NCI-H1105 treated with DMSO at 0.1 percent for 48 hours (cell line): Measurements from ENCODE around the gene IL12RB2.

Experiments used
- DNase-seq: peaks from one replicate; lab custom pipeline; 2025; lab: John Stamatoyannopoulos, UW

IL12RB2 gene

DNA sequence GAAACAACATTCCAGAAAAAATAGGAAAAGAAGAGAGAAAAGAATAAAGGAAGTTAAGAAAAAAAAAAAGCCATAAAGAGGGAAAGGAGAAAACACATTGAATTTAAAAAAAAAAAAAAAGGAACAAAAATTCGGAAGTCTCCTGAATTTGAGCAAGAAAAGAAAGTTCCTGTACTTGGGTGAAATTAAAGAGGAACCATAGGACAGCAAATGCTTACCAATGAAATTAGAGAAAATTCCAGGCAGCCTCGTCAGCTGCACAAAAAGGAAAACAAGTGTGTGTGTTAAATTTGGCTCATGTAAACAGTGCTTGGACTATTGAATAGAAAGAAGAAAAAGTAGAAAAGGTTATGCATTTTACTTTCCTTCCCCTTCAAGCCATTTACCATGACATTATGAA lies 4.9 kb downstream of the IL12RB2 start:
- DNase-seq, result no peak

DNA sequence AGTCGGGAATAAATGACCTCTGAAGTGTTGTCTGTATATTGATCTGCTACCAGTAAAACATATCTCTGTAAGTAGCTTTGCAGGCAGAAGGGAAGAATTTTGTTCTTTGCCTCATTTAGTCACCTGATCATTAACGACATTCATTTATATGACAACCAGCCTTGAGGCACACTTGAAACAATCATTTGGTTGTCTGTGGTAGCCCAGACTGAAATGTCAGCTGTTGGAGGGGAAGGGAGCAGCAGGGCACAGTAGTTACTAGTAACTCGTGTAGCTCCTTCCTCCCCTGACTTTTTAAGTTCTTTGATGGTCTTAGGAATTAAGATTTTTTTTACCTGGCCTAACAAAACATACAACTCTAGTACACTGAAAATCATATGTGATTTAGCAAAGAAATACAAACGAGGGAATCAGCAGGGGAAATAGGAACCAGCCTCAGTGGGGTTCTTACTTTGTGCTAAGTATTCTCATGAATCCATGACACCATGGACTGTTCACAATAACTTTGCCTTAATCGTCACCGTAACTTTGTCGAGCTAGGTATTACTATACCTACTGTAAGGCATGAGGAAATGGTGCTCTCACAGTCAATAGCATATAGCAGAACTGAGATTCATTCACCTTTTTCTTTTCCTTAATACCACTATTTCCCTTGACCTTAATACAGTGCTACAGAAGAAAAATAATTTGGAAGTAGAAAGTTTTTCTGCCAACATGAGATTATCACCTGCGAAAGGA lies 6.4 kb downstream of the IL12RB2 start:
- DNase-seq, result no peak

DNA sequence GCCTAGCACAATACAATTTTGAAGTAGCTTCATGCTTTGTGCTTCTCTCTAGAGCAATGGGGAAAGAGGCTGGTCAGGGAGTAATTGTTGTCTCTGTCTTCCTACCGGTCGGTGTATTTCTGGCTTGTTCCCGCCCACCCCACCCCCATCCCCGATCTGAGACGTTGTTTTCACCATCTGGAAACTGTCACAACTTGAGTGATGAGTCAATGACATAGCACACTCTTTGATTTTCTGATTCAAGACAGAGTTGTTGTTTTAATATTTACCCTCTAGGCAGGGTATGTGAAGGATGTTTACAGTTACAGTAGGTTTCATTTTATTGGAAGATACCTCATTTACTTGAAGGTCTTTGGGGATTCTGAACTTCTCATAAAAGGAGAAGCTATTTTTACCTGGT lies 7.0 kb downstream of the IL12RB2 start:
- DNase-seq, result no peak

DNA sequence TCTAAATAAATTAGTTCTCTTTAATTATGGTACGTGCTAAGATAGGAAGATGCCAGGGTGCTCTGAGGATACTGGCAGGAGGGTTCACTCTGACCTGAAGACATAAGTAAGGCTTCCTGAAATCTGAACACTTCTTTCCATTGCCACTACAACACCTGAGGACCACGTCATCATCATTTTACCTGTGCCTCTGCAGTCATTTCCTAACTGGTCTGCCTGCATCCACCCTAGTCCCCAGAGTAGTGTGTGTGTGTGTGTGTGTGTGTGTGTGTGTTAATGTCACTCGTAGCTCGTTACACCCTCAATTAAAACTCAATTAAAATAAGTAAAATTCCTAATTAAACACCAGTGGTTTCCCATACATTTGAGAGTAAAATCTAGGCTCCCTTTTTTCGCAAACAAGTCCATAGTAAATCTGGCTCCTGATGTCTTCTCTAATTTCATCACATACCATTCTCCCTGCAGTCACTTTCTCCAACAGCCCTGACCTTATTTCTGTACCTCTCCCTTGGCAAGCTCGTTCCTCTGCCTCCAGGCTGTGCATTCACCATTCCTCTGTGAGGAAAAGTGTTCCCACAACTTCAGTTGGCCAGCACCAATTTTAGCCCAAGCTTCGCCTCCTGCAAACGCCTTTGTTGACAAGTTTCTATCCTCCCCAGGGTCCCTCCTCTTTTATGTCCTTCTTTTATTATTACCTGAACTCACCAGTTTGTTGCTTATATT lies 8.7 kb downstream of the IL12RB2 start:
- DNase-seq, result no peak

DNA sequence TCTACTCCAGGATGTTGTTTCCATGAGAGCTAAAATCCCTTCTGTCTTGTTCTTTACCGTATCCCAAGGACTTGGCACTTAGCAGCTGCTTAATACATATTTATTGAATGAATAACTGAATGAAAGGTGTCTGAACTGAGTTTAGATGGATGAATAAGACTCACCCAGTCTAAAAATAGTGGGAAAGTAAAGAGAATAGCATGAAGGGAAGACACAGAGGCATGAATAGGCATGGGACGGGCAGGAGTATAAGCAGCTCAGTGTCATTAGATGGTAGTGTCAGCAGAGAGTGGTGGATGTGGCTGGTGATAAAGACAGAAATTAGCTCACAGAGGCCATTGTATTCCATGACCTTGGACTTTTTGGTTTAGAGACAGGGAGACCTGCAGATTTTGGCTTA lies 9.2 kb downstream of the IL12RB2 start:
- DNase-seq, result no peak

DNA sequence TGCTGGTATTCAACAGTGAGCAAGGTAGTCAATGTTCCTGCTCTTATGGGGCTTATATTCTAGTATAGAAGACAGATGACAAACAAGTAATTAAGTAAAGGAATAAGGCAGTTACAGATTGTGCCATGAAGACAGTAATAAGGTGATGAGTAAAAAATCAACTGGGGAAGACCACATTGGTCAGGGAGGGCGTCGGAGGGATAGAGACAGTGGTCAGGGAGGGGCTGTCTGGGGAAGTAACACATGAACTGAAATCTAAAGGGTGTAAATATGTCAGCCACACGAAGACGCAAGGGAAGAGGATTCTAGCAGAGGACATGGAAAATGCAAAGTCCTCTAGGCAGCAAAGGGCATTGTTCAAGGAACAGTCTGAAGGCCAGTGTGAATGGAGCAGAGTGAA lies 10.1 kb downstream of the IL12RB2 start:
- DNase-seq, result no peak

DNA sequence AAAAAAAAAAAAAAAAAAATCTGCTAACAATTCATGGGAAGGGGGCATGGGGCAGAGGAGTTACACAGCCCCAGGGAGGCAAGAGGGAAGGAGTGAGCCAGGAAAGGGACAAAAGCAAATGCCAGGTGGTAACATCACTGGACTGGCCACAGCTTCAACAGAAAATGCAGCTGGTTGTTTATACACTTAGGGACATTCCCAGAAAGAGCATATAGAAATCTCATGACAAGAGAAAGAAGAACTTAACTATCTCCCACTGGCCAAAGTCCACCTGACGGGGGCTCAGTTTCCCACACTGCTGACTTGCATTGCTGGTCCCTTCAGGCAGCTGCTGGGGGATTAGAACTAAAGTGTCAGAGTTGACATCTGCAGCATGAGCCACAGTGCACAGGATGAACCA lies 14.8 kb downstream of the IL12RB2 start:
- no peak for DNase-seq

DNA sequence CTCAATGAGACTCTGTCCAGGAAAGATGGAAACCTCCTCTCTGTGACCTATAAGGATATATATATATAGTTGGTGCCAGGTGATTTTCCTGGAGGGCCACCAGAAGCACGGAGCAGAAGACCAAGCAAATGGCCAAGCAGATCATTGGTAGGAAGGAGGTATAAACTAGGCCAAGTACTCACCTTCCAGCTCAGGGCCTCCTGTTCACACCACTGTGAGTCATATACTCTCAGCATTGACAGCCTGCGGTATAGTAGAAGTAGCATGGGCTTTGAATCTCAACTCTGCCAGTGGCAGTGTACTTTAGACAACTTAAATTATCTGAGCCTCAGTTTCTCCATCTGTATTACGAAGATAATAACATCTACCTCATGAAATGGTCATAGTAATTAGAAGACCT lies 15.4 kb downstream of the IL12RB2 start:
- no peak for DNase-seq

DNA sequence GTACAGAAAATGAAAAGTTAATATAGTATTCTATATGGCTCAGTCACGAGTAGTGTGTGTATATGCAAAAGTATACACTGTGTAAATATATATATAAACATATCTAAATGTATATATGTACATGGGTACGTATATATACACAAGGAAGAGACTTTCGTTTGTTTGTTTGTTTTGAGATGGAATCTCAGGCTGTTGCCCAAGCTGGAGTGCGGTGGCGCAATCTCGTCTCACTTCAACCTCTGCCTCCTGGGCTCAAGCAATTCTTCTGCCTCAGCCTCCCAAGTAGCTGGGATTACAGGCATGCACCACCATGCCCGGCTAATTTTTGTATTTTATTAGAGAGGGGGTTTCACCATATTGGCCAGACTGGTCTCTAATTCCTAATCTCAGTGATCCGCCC lies 16.4 kb downstream of the IL12RB2 start:
- DNase-seq, result no peak

DNA sequence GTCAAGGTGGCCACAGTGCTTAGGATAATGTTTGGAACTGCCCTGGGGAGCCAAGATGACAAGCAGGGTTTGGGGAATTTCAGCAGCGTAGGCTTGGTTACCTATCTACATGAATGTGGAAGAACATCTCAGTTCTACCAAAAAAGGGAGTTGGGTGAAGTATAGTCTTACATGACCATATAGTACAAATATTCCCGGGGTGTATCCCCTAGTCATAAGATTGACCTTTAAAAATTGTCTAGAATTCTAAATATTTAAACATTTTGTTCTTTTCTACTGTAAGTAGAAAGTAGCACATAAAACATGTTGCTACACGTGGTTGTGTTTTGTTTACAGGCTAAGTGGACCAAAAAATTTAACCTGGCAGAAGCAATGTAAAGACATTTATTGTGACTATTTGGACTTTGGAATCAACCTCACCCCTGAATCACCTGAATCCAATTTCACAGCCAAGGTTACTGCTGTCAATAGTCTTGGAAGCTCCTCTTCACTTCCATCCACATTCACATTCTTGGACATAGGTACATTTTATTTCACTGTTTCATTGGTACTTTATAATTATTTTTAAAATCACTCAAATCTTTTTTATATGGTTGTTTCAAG lies 20.3 kb downstream of the IL12RB2 start:
- DNase-seq, result no peak

DNA sequence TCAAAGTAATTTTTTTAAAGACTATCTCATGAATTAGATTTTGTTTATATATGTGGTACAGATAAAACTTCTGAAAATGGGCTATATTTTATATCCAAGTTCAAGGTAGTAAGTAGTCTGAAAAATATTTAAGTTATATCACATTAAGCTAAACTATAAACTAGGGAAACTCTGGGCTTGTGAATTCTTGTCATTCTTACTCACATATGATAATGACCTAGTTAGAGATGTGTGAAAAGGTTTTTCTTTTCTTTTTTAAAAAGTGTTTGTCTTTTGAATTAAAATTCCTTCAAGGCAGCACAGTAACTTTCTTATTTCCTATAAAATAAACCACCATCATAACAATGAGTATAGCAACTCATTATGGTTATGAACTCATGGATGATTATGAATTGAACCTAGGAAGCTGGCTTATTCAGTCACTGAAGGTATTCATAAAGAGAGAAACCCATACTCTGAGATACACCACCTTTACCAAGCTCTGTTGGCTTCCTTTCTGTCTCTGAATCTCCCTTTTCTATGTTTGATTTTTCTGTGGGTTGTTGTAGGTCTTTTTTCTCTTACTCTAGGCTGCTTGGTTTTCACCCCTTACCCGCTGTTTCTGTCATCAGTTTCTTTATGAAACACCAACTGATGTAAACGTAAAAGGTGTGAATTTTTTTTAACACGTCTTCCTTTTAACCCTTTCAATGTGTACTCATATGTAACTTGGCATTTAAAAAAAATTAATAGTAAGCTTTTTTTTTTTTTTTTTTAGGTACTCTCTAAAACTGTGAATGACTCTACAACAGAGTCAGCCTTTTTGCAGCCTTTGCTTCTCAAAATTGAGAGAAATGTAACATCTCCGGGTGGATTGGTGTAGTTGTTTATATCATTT lies 25.2 kb downstream of the IL12RB2 start:
- DNase-seq, result no peak

DNA sequence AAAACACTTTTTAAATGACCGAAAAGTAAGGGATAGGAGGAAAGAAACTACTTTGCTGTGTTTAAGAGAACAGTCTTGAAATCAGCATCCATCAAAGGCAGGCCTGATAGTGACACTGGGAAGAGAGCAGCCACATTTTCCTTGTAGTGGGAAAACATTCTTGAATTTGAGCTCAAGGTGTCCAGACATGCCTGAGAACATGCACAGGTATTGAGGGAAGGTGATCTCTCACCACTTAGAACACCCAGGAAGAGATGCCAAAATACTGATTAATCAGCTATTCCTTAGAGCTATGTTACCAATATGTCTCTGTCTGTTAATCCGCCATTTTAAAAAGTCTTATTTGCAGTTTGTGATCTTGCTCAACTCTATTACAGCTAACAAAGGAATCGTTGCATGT lies 25.9 kb downstream of the IL12RB2 start:
- no peak for DNase-seq

DNA sequence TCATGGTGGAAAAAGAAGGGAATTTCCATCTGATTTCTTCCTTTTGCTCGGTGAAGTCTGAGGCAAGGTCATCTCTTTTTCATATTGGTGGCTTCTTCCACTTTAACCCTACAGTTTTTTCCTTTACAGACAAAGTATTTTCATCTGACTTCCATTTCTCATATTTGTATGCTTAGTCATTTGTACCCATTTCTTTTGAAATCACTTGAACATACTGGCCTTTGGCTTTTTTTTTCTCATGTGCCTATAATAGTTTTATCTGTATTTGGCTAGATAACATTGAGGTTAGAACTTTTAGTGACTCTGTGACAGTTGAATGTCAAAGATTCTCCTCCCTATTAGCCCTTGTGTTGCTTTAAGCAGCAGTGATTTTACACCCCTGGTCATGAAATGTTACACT lies 27.7 kb downstream of the IL12RB2 start:
- no peak for DNase-seq

DNA sequence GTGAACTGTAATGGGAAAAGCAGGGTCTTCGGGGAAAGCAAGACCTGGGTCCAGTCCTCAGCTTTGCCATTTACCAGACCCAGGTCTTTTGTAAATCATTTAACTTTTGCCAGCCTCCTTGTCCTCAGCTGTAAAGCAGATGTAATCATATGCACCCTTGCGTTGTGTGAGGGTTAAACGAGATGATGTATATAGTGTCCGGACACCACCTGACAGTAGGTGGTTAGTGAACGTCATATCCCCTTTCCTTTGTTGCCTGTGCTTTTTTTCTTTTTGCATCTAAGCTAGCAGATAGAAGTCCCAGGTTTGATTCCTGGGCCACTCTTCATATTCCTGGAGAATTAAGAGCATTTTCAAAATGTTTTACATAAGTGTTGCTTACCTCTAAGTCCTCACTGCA lies 28.5 kb downstream of the IL12RB2 start:
- DNase-seq, result no peak

DNA sequence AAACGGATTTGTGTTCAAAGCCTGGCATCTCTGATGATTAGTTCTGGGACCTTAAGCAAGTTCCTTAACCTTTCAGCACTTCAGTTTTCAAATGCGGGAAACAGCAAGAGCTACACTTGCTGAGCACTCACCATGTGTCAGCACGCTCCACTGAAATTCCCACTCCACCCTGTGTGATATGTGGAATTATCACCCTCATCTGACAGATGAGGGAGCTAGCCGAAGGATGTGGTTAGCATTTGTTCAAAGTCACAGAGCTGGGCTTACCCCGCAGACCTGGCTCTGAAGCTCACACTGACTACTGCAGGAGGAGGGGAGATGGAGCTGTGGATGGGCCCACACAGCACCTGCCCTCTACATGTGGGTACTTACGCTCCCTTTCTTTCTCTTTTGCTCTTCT lies 29.1 kb downstream of the IL12RB2 start:
- DNase-seq, result no peak

DNA sequence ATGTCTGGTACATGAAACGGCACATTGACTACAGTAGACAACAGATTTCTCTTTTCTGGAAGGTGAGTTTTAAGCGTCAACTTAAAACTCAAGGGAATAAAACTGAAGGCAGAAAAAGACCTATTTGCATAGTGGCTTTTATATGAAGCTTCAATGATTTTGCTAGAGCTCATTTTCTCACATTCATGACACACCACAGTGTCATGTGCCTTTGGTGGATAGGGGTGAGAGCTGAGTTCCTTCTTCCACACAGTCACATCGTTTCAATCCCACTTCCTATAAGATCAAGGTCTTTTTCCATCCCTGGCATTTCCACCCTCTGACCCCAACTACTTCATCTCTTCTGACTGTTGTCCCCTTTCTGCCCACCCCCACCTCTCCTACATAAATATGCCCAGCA lies 31.0 kb downstream of the IL12RB2 start:
- no peak for DNase-seq

DNA sequence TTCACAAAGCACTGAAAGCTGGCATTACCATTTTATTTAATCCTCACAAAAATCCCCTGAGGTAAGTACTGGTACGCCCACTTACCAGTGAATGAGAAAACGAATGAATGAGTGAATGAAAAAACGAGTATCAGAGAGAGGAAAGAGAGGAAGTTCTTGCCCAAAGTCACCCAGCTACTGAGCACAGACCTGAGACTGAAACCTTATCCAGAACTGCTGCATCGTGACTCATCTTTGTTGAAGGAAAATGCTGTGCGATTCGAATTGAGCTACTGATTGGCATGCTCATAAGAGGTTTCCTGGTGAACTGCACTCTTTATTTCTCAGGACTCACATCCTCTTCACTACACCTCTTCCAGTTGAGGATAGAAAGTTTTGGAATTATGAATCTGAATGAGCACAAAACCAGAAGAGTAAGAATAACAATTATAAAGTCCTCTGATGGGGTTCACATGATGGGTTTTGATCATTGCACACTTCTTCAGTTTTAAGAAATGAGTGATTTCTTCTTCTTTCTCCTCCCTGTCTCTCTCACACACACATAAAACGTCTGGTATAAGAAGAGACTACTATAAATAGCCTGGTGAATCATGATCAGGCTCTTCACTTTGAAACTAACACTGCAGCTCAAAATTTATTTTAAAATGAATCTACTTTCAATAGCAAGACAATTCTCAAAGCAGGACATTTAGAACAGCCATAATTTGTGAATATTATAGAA lies 32.1 kb downstream of the IL12RB2 start:
- DNase-seq, result no peak

DNA sequence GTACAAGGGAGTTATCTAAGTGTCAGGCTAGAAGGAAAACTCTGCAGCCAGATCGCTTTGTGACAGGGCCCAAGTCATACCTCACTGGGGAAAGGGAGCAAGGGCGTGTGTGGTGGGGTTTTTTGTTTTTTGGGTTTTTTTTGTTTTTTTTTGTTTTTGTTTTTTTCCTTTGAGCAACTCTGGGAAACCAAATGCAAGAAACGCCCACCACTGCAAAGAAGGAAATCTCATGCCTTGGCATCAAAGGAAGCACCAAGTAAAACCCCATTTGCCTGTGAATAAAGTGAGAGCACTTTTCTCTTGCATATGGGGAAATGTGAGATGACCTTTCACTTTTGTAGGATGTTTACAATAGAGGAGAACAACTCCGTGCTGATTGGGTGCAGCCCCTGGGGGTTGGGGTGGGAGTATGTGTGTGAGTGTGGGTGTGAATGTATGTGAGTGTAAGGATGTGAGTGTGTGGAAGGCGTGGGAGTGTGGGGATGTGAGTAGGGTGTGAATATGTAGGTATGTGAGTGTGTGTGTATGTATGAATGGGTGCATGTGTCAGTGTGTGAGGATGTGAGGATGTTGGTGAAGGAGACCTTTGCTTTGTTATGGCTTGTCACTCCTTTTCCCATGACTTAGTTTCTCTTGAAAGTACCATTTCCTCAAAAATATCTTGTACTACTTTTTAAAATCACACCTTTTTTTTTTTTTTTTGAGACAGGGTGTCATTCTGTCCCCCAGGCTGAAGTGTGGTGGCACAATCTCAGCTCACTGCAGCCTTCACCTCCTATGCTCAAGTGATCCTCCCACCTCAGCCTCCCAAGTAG lies 34.6 kb downstream of the IL12RB2 start:
- DNase-seq, result no peak

DNA sequence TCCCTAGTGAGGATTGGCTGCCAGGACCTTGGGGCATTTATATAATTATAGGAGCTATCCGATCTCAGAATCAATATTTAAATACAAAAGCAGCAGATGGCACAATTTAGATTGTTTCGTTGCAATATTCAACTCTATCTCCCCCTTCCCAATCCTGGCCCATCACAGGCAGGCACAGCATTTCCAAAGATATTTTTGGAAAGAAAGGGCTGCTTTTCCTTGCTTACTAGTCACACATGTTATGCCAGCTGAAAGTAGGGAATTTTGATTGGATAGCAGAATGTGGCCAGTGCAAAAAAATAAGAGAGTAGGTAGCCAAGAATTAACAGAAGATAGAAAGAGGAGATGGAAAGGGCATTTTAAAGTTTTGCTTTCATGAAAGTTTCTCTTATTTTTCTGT lies 37.9 kb downstream of the IL12RB2 start:
- no peak for DNase-seq

DNA sequence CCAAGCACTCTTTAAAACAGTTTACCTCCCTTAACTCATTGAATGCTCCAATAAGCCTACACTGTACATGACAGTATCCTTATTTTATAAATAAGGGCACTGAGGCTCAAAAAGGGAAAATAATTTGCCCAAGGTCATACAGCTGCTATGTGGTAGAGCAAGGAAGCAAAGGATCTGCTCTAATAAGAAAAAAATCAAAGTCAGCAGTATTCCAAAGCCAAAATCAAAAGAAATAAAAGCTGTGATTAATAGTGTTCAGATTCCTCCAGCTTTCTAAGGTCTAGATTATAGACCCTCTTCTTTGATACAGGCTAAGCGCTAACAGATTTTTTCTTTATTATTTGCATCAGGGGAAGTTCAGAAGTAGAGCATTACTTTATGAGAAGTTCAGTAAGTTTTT lies 39.3 kb downstream of the IL12RB2 start:
- no peak for DNase-seq
